H1 (cell line): Measurements from ENCODE around the gene GLS2. TPM values are rescaled to one million over a fixed set of nuclear protein-coding genes. Genes with fewer than 3 reads are reported as not detected.
"Not testable (repeated sequence)": the region's sequence is repeated elsewhere in the genome, so short reads cannot be mapped to it uniquely, and the experiment has no call there.

Experiments used
- CTCF ChIA-PET: fragments of 300-600 bp; sonication (Branson Sonifier 250); formaldehyde crosslinking; loops from one replicate; lab custom pipeline; 2021; ENCODE audit not compliant: partially characterized antibody; lab: Charles Lee
- POLR2A ChIA-PET: fragments of 300-600 bp; sonication (Branson Sonifier 250); formaldehyde crosslinking; loops from one replicate; lab custom pipeline; 2021; ENCODE audit warnings: inconsistent platforms; ENCODE audit not compliant: partially characterized antibody; lab: Charles Lee
- DNase-seq, 2 experiments: peaks; one replicate each; pipeline versions ENCODE4 v3.0.0 to v3.0.0-alpha.2; 2010 to 2022; ENCODE audit warnings: low spot score in 2 of 2, low read depth in 1 of 2, mixed read lengths in 1 of 2
- FAIRE-seq: peaks from 2 replicates; lab custom pipeline; 2011; peaks lifted over from hg19 to GRCh38; lab: Jason Lieb, UNC
- H2AFZ ChIP-seq: 2 replicates; pipeline ENCODE4 v1.8.1; 2012; ENCODE audit warnings: low read length, inconsistent platforms
- H2AK5ac ChIP-seq: 2 replicates; pipeline ENCODE4 v1.6.1; 2013; ENCODE audit warnings: low read depth, low read length
- H2BK120ac ChIP-seq: replicated peaks from 2 replicates; pipeline ENCODE3; 2013; ENCODE audit warnings: low read depth, low read length, inconsistent platforms
- H2BK12ac ChIP-seq: 2 replicates; pipeline ENCODE4 v1.6.1; 2013; ENCODE audit warnings: low read depth, low read length
- H2BK15ac ChIP-seq: 2 replicates; pipeline ENCODE4 v1.6.1; 2013; ENCODE audit warnings: low read length
- H2BK20ac ChIP-seq: 2 replicates; pipeline ENCODE4 v1.6.1; 2013; ENCODE audit warnings: low read length
- H2BK5ac ChIP-seq: 2 replicates; pipeline ENCODE4 v1.6.1; 2013; ENCODE audit warnings: low read depth, low read length
- H3K14ac ChIP-seq: 2 replicates; pipeline ENCODE4 v1.6.1; 2013; ENCODE audit warnings: inconsistent platforms; ENCODE audit not compliant: insufficient read length
- H3K18ac ChIP-seq: 2 replicates; pipeline ENCODE4 v1.6.1; 2013; ENCODE audit warnings: low read length; ENCODE audit errors: extremely low read depth
- H3K23ac ChIP-seq: 2 replicates; pipeline ENCODE4 v1.6.1; 2013; ENCODE audit warnings: inconsistent platforms; ENCODE audit not compliant: insufficient read length
- H3K23me2 ChIP-seq: 2 replicates; pipeline ENCODE4 v1.6.1; 2013; ENCODE audit warnings: low read depth, low read length
- H3K27ac ChIP-seq: 2 replicates; pipeline ENCODE4 v1.6.1; 2011; ENCODE audit warnings: low read depth, low read length, inconsistent platforms
- H3K27me3 ChIP-seq, 4 experiments: replicated peaks in 1 of 4; 1 replicate in 1 of 4; 2 replicates in 3 of 4; pipeline versions ENCODE4 v1.6.1 to v1.8.1; 2011 to 2013; ENCODE audit warnings: low read length in 3 of 4, mild to moderate bottlenecking in 3 of 4, inconsistent platforms in 2 of 4, mixed read lengths in 2 of 4, moderate library complexity in 1 of 4; ENCODE audit not compliant: control insufficient read depth in 3 of 4, insufficient read depth in 3 of 4; ENCODE audit errors: extremely low read depth in 1 of 4
- H3K36me3 ChIP-seq, 4 experiments: 2 replicates each; pipeline versions ENCODE4 v1.6.1 to v1.8.1; 2011 to 2013; ENCODE audit warnings: mild to moderate bottlenecking in 4 of 4, low read length in 3 of 4, moderate library complexity in 2 of 4, control low read depth in 1 of 4, inconsistent platforms in 1 of 4; ENCODE audit not compliant: insufficient read depth in 4 of 4, control insufficient read depth in 2 of 4
- H3K4ac ChIP-seq: replicated peaks from 2 replicates; pipeline ENCODE3; 2013; ENCODE audit warnings: low read length, low read depth, mixed read lengths, inconsistent platforms; ENCODE audit not compliant: insufficient read length
- H3K4me1 ChIP-seq, 4 experiments: replicated peaks in 1 of 4; 1 replicate in 1 of 4; 2 replicates in 3 of 4; pipeline versions ENCODE4 v1.6.1 to v1.8.1; 2011 to 2013; ENCODE audit warnings: low read length in 3 of 4, inconsistent platforms in 2 of 4, mixed read lengths in 1 of 4; ENCODE audit not compliant: insufficient read depth in 4 of 4, control insufficient read depth in 3 of 4
- H3K4me2 ChIP-seq, 2 experiments: 2 replicates each; pipeline versions ENCODE4 v1.6.1 to v1.8.1; 2011 to 2013; ENCODE audit warnings: low read depth in 2 of 2, low read length in 2 of 2, control low read depth in 1 of 2, inconsistent platforms in 1 of 2, mild to moderate bottlenecking in 1 of 2; ENCODE audit not compliant: insufficient read depth in 1 of 2
- H3K4me3 ChIP-seq, 4 experiments: fragments of 200-600, 300-600 bp in 1 of 4; sonication (generic), shearing (Covaris generic), sonication (Bioruptor Twin) in 1 of 4; 2 replicates each; pipeline versions ENCODE4 v1.5.1 to v1.8.1; 2011 to 2016; ENCODE audit warnings: low read length in 4 of 4, low read depth in 3 of 4, control low read depth in 2 of 4, inconsistent platforms in 2 of 4, mild to moderate bottlenecking in 2 of 4, mixed read lengths in 1 of 4, moderate library complexity in 1 of 4; ENCODE audit not compliant: insufficient read depth in 2 of 4; ENCODE audit errors: extremely low read depth in 1 of 4
- H3K56ac ChIP-seq: replicated peaks from 2 replicates; pipeline ENCODE3; 2013; ENCODE audit warnings: low read depth, mild to moderate bottlenecking, mixed read lengths, low read length, inconsistent platforms; ENCODE audit not compliant: insufficient read length
- H3K79me1 ChIP-seq: 2 replicates; pipeline ENCODE4 v1.6.1; 2013; ENCODE audit warnings: low read depth, low read length, control low read depth
- H3K79me2 ChIP-seq, 2 experiments: 2 replicates each; pipeline versions ENCODE4 v1.6.1 to v1.8.1; 2012 to 2013; ENCODE audit warnings: low read length in 2 of 2, mild to moderate bottlenecking in 2 of 2, inconsistent platforms in 1 of 2; ENCODE audit not compliant: insufficient read depth in 2 of 2, control insufficient read depth in 1 of 2
- H3K9ac ChIP-seq, 4 experiments: replicated peaks in 1 of 4; 1 replicate in 1 of 4; 2 replicates in 3 of 4; pipeline versions ENCODE4 v1.6.1 to v1.8.1; 2011 to 2013; ENCODE audit warnings: low read depth in 3 of 4, low read length in 3 of 4, control low read depth in 2 of 4, mild to moderate bottlenecking in 2 of 4, moderate library complexity in 2 of 4, inconsistent platforms in 1 of 4; ENCODE audit errors: extremely low read depth in 1 of 4
- H3K9me3 ChIP-seq, 2 experiments: 2 replicates each; pipeline versions ENCODE4 v1.6.1 to v1.8.1; 2012 to 2013; ENCODE audit warnings: mild to moderate bottlenecking in 2 of 2, moderate library complexity in 2 of 2, control low read depth in 1 of 2, inconsistent platforms in 1 of 2, low read depth in 1 of 2, low read length in 1 of 2, mixed read lengths in 1 of 2; ENCODE audit not compliant: insufficient read depth in 2 of 2
- H4K20me1 ChIP-seq, 2 experiments: replicated peaks in 1 of 2; 2 replicates each; pipeline versions ENCODE3 to v1.8.1; 2011 to 2013; ENCODE audit warnings: inconsistent platforms in 2 of 2, low read length in 2 of 2, mild to moderate bottlenecking in 1 of 2; ENCODE audit not compliant: insufficient read depth in 2 of 2, control insufficient read depth in 1 of 2
- H4K5ac ChIP-seq: 2 replicates; pipeline ENCODE4 v1.6.1; 2013; ENCODE audit warnings: low read length, low read depth, mixed read lengths, inconsistent platforms; ENCODE audit not compliant: insufficient read length
- H4K8ac ChIP-seq: 2 replicates; pipeline ENCODE4 v1.8.0; 2013; ENCODE audit warnings: mild to moderate bottlenecking, moderate library complexity, low read length, inconsistent platforms; ENCODE audit not compliant: insufficient read depth; ENCODE audit errors: extremely low read depth
- H4K91ac ChIP-seq: replicated peaks from 2 replicates; pipeline ENCODE3; 2013; ENCODE audit warnings: low read length, mixed read lengths, inconsistent platforms; ENCODE audit not compliant: insufficient read length
- ATF2 ChIP-seq: IDR thresholded peaks from 2 replicates; pipeline ENCODE4 v1.6.1; 2012; ENCODE audit warnings: low read length, inconsistent platforms
- CHD2 ChIP-seq: IDR thresholded peaks from 2 replicates; pipeline ENCODE4 v1.6.1; 2012; ENCODE audit warnings: low read length, improper control_type of control experiment
- EGR1 ChIP-seq: IDR thresholded peaks from 2 replicates; pipeline ENCODE4 v1.6.1; 2011; ENCODE audit warnings: low read depth, low read length, borderline replicate concordance
- FOSL1 ChIP-seq: IDR thresholded peaks from 2 replicates; pipeline ENCODE4 v1.6.1; 2011; ENCODE audit warnings: mild to moderate bottlenecking, low read depth, low read length, moderate library complexity; ENCODE audit not compliant: insufficient read depth
- HDAC6 ChIP-seq: IDR thresholded peaks from one replicate; pipeline ENCODE4 v1.7.1; 2012; ENCODE audit warnings: low read depth, mild to moderate bottlenecking, inconsistent platforms, low read length, moderate library complexity
- SP4 ChIP-seq: IDR thresholded peaks from 2 replicates; pipeline ENCODE4 v1.6.1; 2012; ENCODE audit warnings: low read length, inconsistent platforms
- TAF7 ChIP-seq: optimal IDR thresholded peaks from 2 replicates; pipeline ENCODE3; 2011; ENCODE audit warnings: low read depth, mild to moderate bottlenecking, inconsistent platforms, low read length, moderate library complexity, borderline replicate concordance
- TBP ChIP-seq: IDR thresholded peaks from 2 replicates; pipeline ENCODE4 v1.6.1; 2011; ENCODE audit warnings: low read depth, low read length, improper control_type of control experiment
- TCF12 ChIP-seq: IDR thresholded peaks from 2 replicates; pipeline ENCODE4 v1.6.1; 2011; ENCODE audit warnings: low read depth, mild to moderate bottlenecking, low read length
- WGBS, 2 experiments: shearing (Covaris generic) in 1 of 2; methylation state at CpG; one replicate each; pipeline versions ENCODE4 v1.1.6 to v1.1.7; 2013 to 2015; ENCODE audit warnings: low lambda C conversion rate in 2 of 2, mixed read lengths in 2 of 2, inconsistent platforms in 1 of 2, low coverage in 1 of 2, missing lambda C conversion rate in 1 of 2; ENCODE audit not compliant: insufficient replicate concordance in 2 of 2, insufficient coverage in 1 of 2, insufficient read length in 1 of 2; ENCODE audit errors: extremely low coverage in 1 of 2, missing lambda C conversion rate in 1 of 2; 5-methylcytosine and 5-hydroxymethylcytosine counted together
- polyA plus RNA-seq, 7 experiments: library from polyadenylated mRNA; depleted of rRNA in 3 of 7; stranded (reverse) in 5 of 7; unstranded in 2 of 7; fragments of >200 nt in 5 of 7; fragments of 200-250 nt in 2 of 7; gene quantifications; 1 replicate in 5 of 7; 2 replicates in 1 of 7; 4 replicates in 1 of 7; pipeline versions ENCODE4 v1.2.1 to v1.2.3, GENCODE V29; 2011 to 2013; ENCODE audit warnings: missing spikeins in 2 of 7, mixed read lengths in 2 of 7
- total RNA-seq: library from RNA; stranded (reverse); fragmentation: NEBNext Ultra II Directional; extraction: Animal tissue kit (Norgen Biotek cat#: 25700); gene quantifications from 2 replicates; pipeline ENCODE4 v1.2.1, GENCODE V29; 2021

The GLS2 gene
- total and polyA plus RNA-seq, 2 of the 8 experiments (the other 6 are each of a cell fraction or from before 2014, with no cell fraction given) = 14.5 to 20.1 TPM

- TF ChIP-seq TBP = no peak
- TF ChIP-seq FOSL1 = no peak
- TF ChIP-seq CHD2 = no peak
- no peak for TF ChIP-seq TAF7
- TF ChIP-seq TCF12 = no peak
- TF ChIP-seq SP4 = no peak
- TF ChIP-seq HDAC6 = no peak
- TF ChIP-seq EGR1 = no peak
- no peak for TF ChIP-seq ATF2
These were observed 29.9 kb upstream of the GLS2 start (continued) for GRCh38 chr12:56517854-56518253.

DNA sequence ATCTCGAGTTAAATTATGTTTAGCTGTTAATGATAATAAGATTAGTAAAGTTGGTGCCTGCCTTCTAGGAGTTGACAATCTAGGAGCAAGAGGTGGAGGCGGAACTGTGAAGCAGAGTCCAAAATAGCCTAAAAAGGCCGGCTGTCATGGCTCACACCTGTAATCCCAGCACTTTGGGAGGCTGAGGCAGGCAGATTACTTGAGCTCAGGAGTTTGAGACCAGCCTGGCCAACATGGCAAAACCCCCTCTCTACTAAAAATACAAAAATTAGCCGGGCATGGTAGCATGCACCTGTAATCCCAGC is 26.0 kb upstream of the GLS2 start:
- H2BK20ac ChIP-seq, H3K4me1 ChIP-seq, H3K27ac ChIP-seq, H3K27me3 ChIP-seq, H3K23ac ChIP-seq, H4K8ac ChIP-seq, H3K56ac ChIP-seq, DNase-seq, H3K9ac ChIP-seq, H3K36me3 ChIP-seq, H3K18ac ChIP-seq, H2BK120ac ChIP-seq, H2AK5ac ChIP-seq, H2BK15ac ChIP-seq, H3K79me2 ChIP-seq, H3K4ac ChIP-seq, FAIRE-seq, H2BK5ac ChIP-seq, H3K14ac ChIP-seq, H4K20me1 ChIP-seq, H4K91ac ChIP-seq, H3K4me2 ChIP-seq, H3K79me1 ChIP-seq, H3K9me3 ChIP-seq, H4K5ac ChIP-seq, H3K4me3 ChIP-seq, H3K23me2 ChIP-seq, H2BK12ac ChIP-seq: not testable (repeated sequence)
- ChIA-PET CTCF (interaction anchor here (0.6 to 16.9 kb wide), 31 partner anchors 8 to 488 kb away, joined by 3 to 279 read pairs (median 5); partner anchors contain the start of gene GLS2), POLR2A (interaction anchor here (1.2 kb wide), 1 partner anchor 76 kb away, joined by 3 read pairs; no protein-coding TSS in a partner anchor)
- 62% methylated on average over 4 of the region's 4 CpGs; no CpG with 5 or more reads in 1 of the 2 experiments for WGBS, 2 experiments
- 0 out of 2 replicates have a peak overlapping the region, but pooled peaks have one; percentile 15 for H2AFZ ChIP-seq
